Thyroid gland (tissue), 4 donors: ENCODE results near the gene SMARCC1. TPM values are rescaled to one million over a fixed set of nuclear protein-coding genes. Genes with fewer than 3 reads are reported as not detected.

Source experiments
- DNase-seq, 2 donors: peaks; one replicate each; pipeline ENCODE4 v3.0.0-alpha.2; 2019
- H3K27ac ChIP-seq, 3 donors: fragments of 200-600 bp; sonication (generic); 1 replicate in 2 of 3; 2 replicates in 1 of 3; pipeline ENCODE4 v1.5.1; 2016 to 2019; ENCODE audit warnings: mild to moderate bottlenecking in 1 of 3, moderate library complexity in 1 of 3
- H3K27me3 ChIP-seq: fragments of 200-600 bp; sonication (generic); one replicate; pipeline ENCODE4 v1.5.1; 2019
- H3K36me3 ChIP-seq, 2 donors: fragments of 200-600 bp; sonication (generic); one replicate each; pipeline ENCODE4 v1.5.1; 2016 to 2019
- H3K4me1 ChIP-seq, 2 donors: fragments of 200-600 bp; sonication (generic); one replicate each; pipeline ENCODE4 v1.5.1; 2017 to 2019
- H3K4me3 ChIP-seq, 3 donors: fragments of 200-600 bp; sonication (generic); replicated peaks in 1 of 3; 1 replicate in 2 of 3; 2 replicates in 1 of 3; pipeline ENCODE4 v1.5.1; 2016; ENCODE audit warnings: mild to moderate bottlenecking in 1 of 3
- H3K9me3 ChIP-seq: fragments of 200-600 bp; sonication (generic); one replicate; pipeline ENCODE4 v1.5.1; 2017
- POLR2A ChIP-seq, 2 donors: fragments of 450-650 bp; IDR thresholded peaks; one replicate each; pipeline ENCODE4 v1.6.1; 2017; ENCODE audit warnings: antibody characterized with exemption in 2 of 2, mild to moderate bottlenecking in 2 of 2, moderate library complexity in 1 of 2
- WGBS, 2 donors: methylation state at CpG; one replicate each; pipeline ENCODE4 v1.1.5; 2017; 5-methylcytosine and 5-hydroxymethylcytosine counted together
- intact Hi-C: fragments of 100-400 bp; cut with DNase I; formaldehyde crosslinking; loops from one replicate; pipeline ENCODE4 v1.15.1; 2023
- total RNA-seq, 4 donors: library from RNA; depleted of rRNA; stranded (reverse); fragments of >200 nt; gene quantifications; one replicate each; pipeline ENCODE4 v1.2.3, GENCODE V29; 2016
- TF ChIP-seq, protein P1 (sequence below), 6 experiments: fragments of 200-600 bp in 3 of 6; fragments of 450-650 bp in 3 of 6; sonication (generic) in 3 of 6; IDR thresholded peaks; one replicate each; pipeline ENCODE4 v1.5.1; 2016 to 2019; ENCODE audit warnings: antibody characterized with exemption in 6 of 6, mild to moderate bottlenecking in 2 of 6, inconsistent platforms in 1 of 6, moderate library complexity in 1 of 6

The SMARCC1 gene
- total RNA-seq, 4 donors from 2014 or later: 38.0 to 49.2 (median 45.4) TPM

DNA sequence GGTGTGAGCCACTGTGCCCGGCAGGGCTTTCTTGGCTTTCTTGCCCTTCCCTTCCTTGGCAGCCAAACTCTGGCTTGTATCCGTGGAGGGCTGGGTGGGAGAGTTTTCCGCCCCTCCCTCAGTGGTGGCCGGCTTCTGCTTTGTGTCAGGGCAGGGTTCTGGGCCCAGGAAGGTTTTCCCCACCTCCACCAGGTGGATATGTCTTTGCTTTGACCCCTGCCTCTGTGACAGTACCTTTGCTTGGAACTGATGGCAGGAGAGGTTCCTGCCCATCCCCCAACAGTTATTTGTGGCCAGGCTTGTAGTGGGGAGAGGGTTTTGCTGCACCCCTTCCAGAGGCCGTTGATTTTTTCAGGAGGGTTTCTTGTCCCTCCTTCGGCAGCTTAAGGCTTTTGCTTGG lies 227.4 kb downstream of the SMARCC1 start:
- Histone ChIP-seq H3K4me3 (no peak overlapping the region), H3K36me3 (no peaks in the 10 kb centered on the region), H3K4me1 (no peaks in the 10 kb centered on the region), H3K9me3 (no peaks in the 10 kb centered on the region), H3K27ac (no peak overlapping the region), H3K27me3 (no peaks in the 10 kb centered on the region)
- DNase-seq: no peak
- TF ChIP-seq, protein P1, sequence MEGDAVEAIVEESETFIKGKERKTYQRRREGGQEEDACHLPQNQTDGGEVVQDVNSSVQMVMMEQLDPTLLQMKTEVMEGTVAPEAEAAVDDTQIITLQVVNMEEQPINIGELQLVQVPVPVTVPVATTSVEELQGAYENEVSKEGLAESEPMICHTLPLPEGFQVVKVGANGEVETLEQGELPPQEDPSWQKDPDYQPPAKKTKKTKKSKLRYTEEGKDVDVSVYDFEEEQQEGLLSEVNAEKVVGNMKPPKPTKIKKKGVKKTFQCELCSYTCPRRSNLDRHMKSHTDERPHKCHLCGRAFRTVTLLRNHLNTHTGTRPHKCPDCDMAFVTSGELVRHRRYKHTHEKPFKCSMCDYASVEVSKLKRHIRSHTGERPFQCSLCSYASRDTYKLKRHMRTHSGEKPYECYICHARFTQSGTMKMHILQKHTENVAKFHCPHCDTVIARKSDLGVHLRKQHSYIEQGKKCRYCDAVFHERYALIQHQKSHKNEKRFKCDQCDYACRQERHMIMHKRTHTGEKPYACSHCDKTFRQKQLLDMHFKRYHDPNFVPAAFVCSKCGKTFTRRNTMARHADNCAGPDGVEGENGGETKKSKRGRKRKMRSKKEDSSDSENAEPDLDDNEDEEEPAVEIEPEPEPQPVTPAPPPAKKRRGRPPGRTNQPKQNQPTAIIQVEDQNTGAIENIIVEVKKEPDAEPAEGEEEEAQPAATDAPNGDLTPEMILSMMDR (IDR thresholded peaks at IDR 0.05): no peak
- no peak for TF ChIP-seq POLR2A (IDR thresholded peaks at IDR 0.05)
- intact Hi-C loops: no loop called here
- WGBS, 2 donors: 78 to 84% methylated on average over 6 of the region's 6 CpGs

DNA sequence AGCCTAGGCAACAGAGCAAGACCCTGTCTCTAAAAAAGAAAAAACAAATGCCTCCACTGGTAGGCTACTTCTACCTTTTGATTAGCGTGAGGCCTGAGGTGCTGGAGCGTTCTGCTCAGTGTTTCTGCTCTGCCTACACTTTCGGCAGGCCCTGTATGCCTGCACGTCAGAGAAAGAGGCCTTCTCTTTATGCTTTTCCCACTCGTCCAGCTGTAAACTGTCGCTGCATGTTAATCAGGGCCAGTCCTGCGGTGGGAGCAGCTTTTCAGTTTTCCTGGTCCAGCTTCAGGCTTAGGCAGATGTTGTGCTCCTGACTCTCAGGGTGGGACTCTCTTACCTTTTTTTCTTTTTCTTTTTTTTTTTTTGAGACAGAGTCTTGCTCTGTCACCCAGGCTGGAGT lies 228.3 kb downstream of the SMARCC1 start:
- no peaks in the 10 kb centered on the region for H3K4me1 ChIP-seq
- 84 to 89% methylated on average over 7 of the region's 7 CpGs for WGBS, 2 donors
- H3K27me3 ChIP-seq: no peaks in the 10 kb centered on the region
- TF ChIP-seq, protein P1 (IDR thresholded peaks at IDR 0.05): no peak
- no peak for TF ChIP-seq POLR2A (IDR thresholded peaks at IDR 0.05)
- H3K4me3 ChIP-seq: no peak overlapping the region
- no peaks in the 10 kb centered on the region for H3K36me3 ChIP-seq
- DNase-seq: no peak
- intact Hi-C loops: no loop called here
- no peak overlapping the region for H3K27ac ChIP-seq
- no peaks in the 10 kb centered on the region for H3K9me3 ChIP-seq

DNA sequence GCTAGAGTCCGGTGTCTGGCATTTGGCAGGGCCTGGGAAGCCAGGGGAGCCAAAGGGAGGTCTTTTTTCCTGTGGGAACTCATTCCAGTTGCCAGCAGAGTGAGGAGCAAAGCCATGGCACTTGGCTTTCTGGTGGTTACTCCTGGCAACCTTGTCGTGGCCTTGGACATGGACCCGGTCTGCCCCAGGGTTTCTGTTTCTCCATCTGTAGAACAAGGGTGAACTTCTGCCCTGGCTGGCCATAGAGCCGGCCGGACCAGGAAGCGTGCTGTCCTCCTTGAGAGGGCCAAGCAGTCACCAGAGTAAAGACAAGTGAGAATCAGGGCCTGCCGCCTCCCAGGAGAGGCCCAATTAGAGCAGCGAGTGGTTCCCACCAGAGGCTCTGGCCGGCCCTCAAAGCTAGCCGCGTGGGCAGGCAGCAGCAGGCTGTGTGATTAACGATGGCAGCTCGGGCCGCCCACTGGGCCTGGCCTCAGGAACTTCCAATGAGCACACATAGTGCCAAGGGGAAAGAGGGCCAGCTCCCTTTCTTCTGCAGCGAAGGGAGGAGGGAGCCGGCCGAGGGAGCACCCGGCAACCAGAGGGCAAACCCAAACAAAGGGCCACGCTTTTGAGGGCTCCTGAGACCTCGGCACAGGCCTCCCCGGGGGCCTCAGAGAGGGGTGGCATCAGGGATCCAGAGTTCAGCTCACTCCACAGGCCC lies 239.1 kb downstream of the SMARCC1 start:
- no peaks in the 10 kb centered on the region for H3K36me3 ChIP-seq
- no peaks in the 10 kb centered on the region for H3K27me3 ChIP-seq
- no peaks in the 10 kb centered on the region for H3K9me3 ChIP-seq
- H3K27ac ChIP-seq: no peak overlapping the region
- no peak overlapping the region for H3K4me3 ChIP-seq
- intact Hi-C loops: no loop called here
- no peak for DNase-seq
- 71 to 78% methylated on average over 9 of the region's 21 CpGs for WGBS, 2 donors
- H3K4me1 ChIP-seq: no peaks in the 10 kb centered on the region
- TF ChIP-seq, protein P1 (IDR thresholded peaks at IDR 0.05): no peak
- TF ChIP-seq POLR2A (IDR thresholded peaks at IDR 0.05): no peak

DNA sequence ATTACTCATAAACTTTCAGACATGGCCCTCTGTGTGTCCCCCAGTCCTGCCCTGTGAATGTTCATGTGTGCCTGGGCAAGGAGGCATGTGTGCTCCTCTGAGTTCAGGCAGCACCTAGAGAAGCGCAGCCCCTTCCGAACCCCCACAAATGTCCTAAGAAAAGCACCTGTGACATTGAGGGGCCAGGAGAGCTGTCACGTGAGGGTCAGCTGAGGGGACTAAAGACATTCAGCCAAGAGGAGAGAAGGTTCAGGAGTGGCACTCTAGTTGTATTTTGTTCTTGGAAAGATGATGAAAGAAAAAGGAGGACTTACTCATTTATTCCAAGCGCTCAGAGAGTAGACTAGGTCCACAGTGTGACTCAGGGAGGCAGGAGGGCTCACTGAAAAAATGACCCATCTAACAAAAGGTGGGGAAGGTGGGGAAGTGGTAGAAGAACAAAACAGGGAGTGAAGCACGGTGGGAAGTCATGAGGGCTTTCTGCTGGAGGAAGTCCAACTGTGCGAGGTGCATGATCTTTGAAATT lies 240.0 kb downstream of the SMARCC1 start:
- no peak overlapping the region for H3K4me3 ChIP-seq
- H3K27me3 ChIP-seq: no peaks in the 10 kb centered on the region
- intact Hi-C loops: no loop called here
- no peaks in the 10 kb centered on the region for H3K4me1 ChIP-seq
- TF ChIP-seq, protein P1 (IDR thresholded peaks at IDR 0.05): no peak
- H3K27ac ChIP-seq: no peak overlapping the region
- H3K9me3 ChIP-seq: no peaks in the 10 kb centered on the region
- no peak for DNase-seq
- no peaks in the 10 kb centered on the region for H3K36me3 ChIP-seq
- 55 to 58% methylated on average over 6 of the region's 6 CpGs for WGBS, 2 donors

DNA sequence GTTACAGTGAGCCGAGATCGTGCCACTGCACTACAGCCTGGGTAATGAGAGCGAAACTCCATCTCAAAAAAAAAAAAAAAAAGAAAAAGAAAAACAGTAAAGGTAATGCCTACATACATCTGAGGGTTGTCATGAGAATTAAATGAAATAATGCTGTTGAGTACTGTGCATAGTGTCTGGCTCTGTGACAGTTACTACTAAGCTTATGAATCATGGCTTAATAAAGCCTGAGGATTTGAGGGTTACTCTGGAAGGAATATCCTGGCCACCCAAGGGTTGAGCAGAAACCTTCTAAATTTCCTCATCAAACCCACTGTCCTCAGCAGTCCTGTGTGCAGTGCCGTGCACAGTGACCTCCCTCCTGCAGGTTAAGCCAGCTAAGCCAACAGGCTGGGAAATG lies 241.4 kb downstream of the SMARCC1 start:
- TF ChIP-seq, protein P1 (IDR thresholded peaks at IDR 0.05): no peak
- no peak for DNase-seq
- H3K9me3 ChIP-seq: no peaks in the 10 kb centered on the region
- no peak overlapping the region for H3K27ac ChIP-seq
- 93 to 94% methylated on average over 4 of the region's 4 CpGs for WGBS, 2 donors
- no peak overlapping the region for H3K4me3 ChIP-seq
- H3K4me1 ChIP-seq: no peaks in the 10 kb centered on the region
- H3K27me3 ChIP-seq: no peaks in the 10 kb centered on the region
- H3K36me3 ChIP-seq: no peaks in the 10 kb centered on the region
- intact Hi-C loops: no loop called here
